HEK293 (cell line): ENCODE measurements around the gene UCMA.

Experiments used
- CTCF ChIA-PET: fragments of 350-600 bp; formaldehyde crosslinking; extraction: SDS; loops from one replicate; lab custom pipeline; 2021; ENCODE audit warnings: antibody characterized with exemption; lab: Yijun Ruan, JAX
- POLR2A ChIA-PET: fragments of 300-600 bp; formaldehyde crosslinking; extraction: SDS; loops from one replicate; lab custom pipeline; 2020; ENCODE audit warnings: antibody characterized with exemption, inconsistent platforms; lab: Yijun Ruan, JAX
- H3K27ac ChIP-seq: fragments of 200-500 bp; sonication (Bioruptor generic); 2 replicates; pipeline ENCODE4 v1.5.1; 2014; ENCODE audit warnings: low read depth, low read length, control low read depth, inconsistent platforms; ENCODE audit errors: extremely low read depth
- H3K36me3 ChIP-seq, 2 experiments: fragments of 200-500 bp in 1 of 2; sonication (Bioruptor generic) in 1 of 2; 1 replicate in 1 of 2; 2 replicates in 1 of 2; pipeline ENCODE4 v1.5.1; 2014 to 2017; ENCODE audit warnings: inconsistent platforms in 2 of 2, low read length in 2 of 2; ENCODE audit not compliant: control insufficient read depth in 2 of 2, insufficient read depth in 1 of 2
- H3K4me1 ChIP-seq: fragments of 200-500 bp; sonication (Bioruptor generic); 2 replicates; pipeline ENCODE4 v1.5.1; 2014; ENCODE audit warnings: mild to moderate bottlenecking, low read length, inconsistent platforms; ENCODE audit not compliant: control insufficient read depth, insufficient read depth
- H3K4me3 ChIP-seq: 2 replicates; pipeline ENCODE4 v1.5.1; 2011; ENCODE audit warnings: low read depth, mild to moderate bottlenecking, control low read depth, low read length, moderate library complexity
- H3K9me3 ChIP-seq: fragments of 200-500 bp; sonication (Bioruptor generic); 2 replicates; pipeline ENCODE4 v1.5.1; 2014; ENCODE audit warnings: low read depth, low read length, inconsistent platforms; ENCODE audit not compliant: control insufficient read depth, insufficient read depth
- BCL11A ChIP-seq: fragments of 450-650 bp; formaldehyde crosslinking; IDR thresholded peaks from 2 replicates; pipeline ENCODE4 v1.5.1; 2016; ENCODE audit warnings: low read depth, missing biosample characterization, missing genetic modification characterization
- BCL11B ChIP-seq: fragments of 450-650 bp; formaldehyde crosslinking; IDR thresholded peaks from 2 replicates; pipeline ENCODE4 v1.5.1; 2016; ENCODE audit warnings: low read depth, missing biosample characterization, missing genetic modification characterization
- FEZF1 ChIP-seq: fragments of 450-650 bp; formaldehyde crosslinking; IDR thresholded peaks from 2 replicates; pipeline ENCODE4 v1.5.1; 2016; ENCODE audit warnings: missing biosample characterization, missing genetic modification characterization
- HOXA7 ChIP-seq: sonication (generic); formaldehyde crosslinking; IDR thresholded peaks from 2 replicates; pipeline ENCODE4 v1.8.1; 2022; ENCODE audit warnings: missing genetic modification reagents, borderline replicate concordance
- KLF16 ChIP-seq: fragments of 450-650 bp; formaldehyde crosslinking; IDR thresholded peaks from 2 replicates; pipeline ENCODE4 v1.5.1; 2017; ENCODE audit warnings: missing biosample characterization, missing genetic modification characterization
- ZFP69B ChIP-seq: fragments of 450-650 bp; formaldehyde crosslinking; IDR thresholded peaks from 2 replicates; pipeline ENCODE4 v1.5.1; 2016; ENCODE audit warnings: missing biosample characterization, missing genetic modification characterization
- ZNF133 ChIP-seq: fragments of 450-650 bp; formaldehyde crosslinking; IDR thresholded peaks from 2 replicates; pipeline ENCODE4 v1.5.1; 2016; ENCODE audit warnings: missing biosample characterization, missing genetic modification characterization
- ZNF138 ChIP-seq: fragments of 450-650 bp; formaldehyde crosslinking; IDR thresholded peaks from 2 replicates; pipeline ENCODE4 v1.5.1; 2016; ENCODE audit warnings: missing biosample characterization, missing genetic modification characterization, borderline replicate concordance
- ZNF155 ChIP-seq: fragments of 450-650 bp; formaldehyde crosslinking; IDR thresholded peaks from 2 replicates; pipeline ENCODE4 v1.5.1; 2016; ENCODE audit warnings: missing biosample characterization, missing genetic modification characterization
- ZNF169 ChIP-seq: fragments of 450-650 bp; formaldehyde crosslinking; IDR thresholded peaks from 2 replicates; pipeline ENCODE4 v1.5.1; 2016; ENCODE audit warnings: missing biosample characterization, missing genetic modification characterization
- ZNF24 ChIP-seq: fragments of 450-650 bp; formaldehyde crosslinking; IDR thresholded peaks from 2 replicates; pipeline ENCODE4 v1.5.1; 2016; ENCODE audit warnings: missing biosample characterization, missing genetic modification characterization
- ZNF302 ChIP-seq: fragments of 450-650 bp; formaldehyde crosslinking; IDR thresholded peaks from 2 replicates; pipeline ENCODE4 v1.5.1; 2016; ENCODE audit warnings: missing biosample characterization, missing genetic modification characterization, low read depth
- ZNF416 ChIP-seq: fragments of 450-650 bp; formaldehyde crosslinking; IDR thresholded peaks from 2 replicates; pipeline ENCODE4 v1.5.1; 2016; ENCODE audit warnings: missing biosample characterization, missing genetic modification characterization
- ZNF48 ChIP-seq: fragments of 450-650 bp; formaldehyde crosslinking; IDR thresholded peaks from 2 replicates; pipeline ENCODE4 v1.5.1; 2016; ENCODE audit warnings: missing biosample characterization, missing genetic modification characterization
- ZNF510 ChIP-seq: fragments of 450-650 bp; formaldehyde crosslinking; IDR thresholded peaks from 2 replicates; pipeline ENCODE4 v1.5.1; 2018; ENCODE audit warnings: mild to moderate bottlenecking, missing genetic modification characterization, missing biosample characterization; ENCODE audit not compliant: insufficient replicate concordance
- ZNF555 ChIP-seq: fragments of 450-650 bp; formaldehyde crosslinking; conservative IDR thresholded peaks from 2 replicates; pipeline ENCODE4 v1.5.1; 2017; ENCODE audit warnings: missing biosample characterization, mild to moderate bottlenecking, missing genetic modification characterization, inconsistent platforms
- ZNF596 ChIP-seq: fragments of 450-650 bp; IDR thresholded peaks from 2 replicates; pipeline ENCODE4 v1.5.0; 2018; ENCODE audit warnings: missing biosample characterization, mild to moderate bottlenecking, missing genetic modification characterization, moderate library complexity
- ZNF654 ChIP-seq: fragments of 450-650 bp; formaldehyde crosslinking; IDR thresholded peaks from 2 replicates; pipeline ENCODE4 v1.5.1; 2016; ENCODE audit warnings: low read depth, missing biosample characterization, missing genetic modification characterization
- ZNF830 ChIP-seq: fragments of 450-650 bp; IDR thresholded peaks from 2 replicates; pipeline ENCODE4 v1.5.0; 2018; ENCODE audit warnings: missing biosample characterization, missing genetic modification characterization, low read depth, mild to moderate bottlenecking, moderate library complexity
- ZSCAN16 ChIP-seq: fragments of 450-650 bp; formaldehyde crosslinking; IDR thresholded peaks from 2 replicates; pipeline ENCODE4 v1.5.1; 2016; ENCODE audit warnings: missing biosample characterization, missing genetic modification characterization
- TF ChIP-seq, protein P1 (sequence below): fragments of 450-650 bp; formaldehyde crosslinking; IDR thresholded peaks from 2 replicates; pipeline ENCODE4 v1.5.1; 2016; ENCODE audit warnings: missing biosample characterization, missing genetic modification characterization
- TF ChIP-seq, protein P2 (sequence below): fragments of 450-650 bp; formaldehyde crosslinking; IDR thresholded peaks from 2 replicates; pipeline ENCODE4 v1.5.1; 2017; ENCODE audit warnings: missing biosample characterization, missing genetic modification characterization
- TF ChIP-seq, protein P3 (sequence below): fragments of 450-650 bp; formaldehyde crosslinking; IDR thresholded peaks from 2 replicates; pipeline ENCODE4 v1.5.1; 2016; ENCODE audit warnings: missing biosample characterization, missing genetic modification characterization
- TF ChIP-seq, protein P4 (sequence below): fragments of 450-650 bp; IDR thresholded peaks from 2 replicates; pipeline ENCODE4 v1.5.1; 2018; ENCODE audit warnings: missing biosample characterization, mild to moderate bottlenecking, missing genetic modification characterization
- TF ChIP-seq, protein P5 (sequence below): fragments of 450-650 bp; formaldehyde crosslinking; IDR thresholded peaks from 2 replicates; pipeline ENCODE4 v1.5.1; 2016; ENCODE audit warnings: missing biosample characterization, missing genetic modification characterization
- TF ChIP-seq, protein P6 (sequence below): fragments of 450-650 bp; formaldehyde crosslinking; IDR thresholded peaks from 2 replicates; pipeline ENCODE4 v1.5.1; 2016; ENCODE audit warnings: missing biosample characterization, missing genetic modification characterization

Gene UCMA

DNA sequence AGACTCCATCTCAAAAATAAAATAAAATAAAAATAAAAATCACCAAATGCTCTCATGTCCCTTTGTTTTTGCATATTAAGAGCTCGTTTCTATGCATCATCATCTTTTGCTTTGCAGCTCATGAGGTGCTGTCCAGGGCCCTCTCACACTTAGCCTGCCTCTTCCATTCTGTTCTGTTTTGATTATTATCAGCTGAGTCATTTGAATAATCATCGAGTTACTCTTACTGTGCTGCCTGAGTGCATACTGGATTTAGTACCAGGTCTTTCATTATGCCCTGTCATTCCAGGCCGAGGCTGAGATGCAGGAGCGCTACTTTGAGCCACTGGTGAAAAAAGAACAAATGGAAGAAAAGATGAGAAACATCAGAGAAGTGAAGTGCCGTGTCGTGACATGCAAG lies 33.0 kb downstream of the UCMA start:
- Histone ChIP-seq H3K4me1 (no peaks in the 10 kb centered on the region), H3K4me3 (no peak overlapping the region), H3K27ac (no peak overlapping the region), H3K9me3 (no peaks in the 10 kb centered on the region), H3K36me3 (peaks cover 41 to 93% of the 10 kb centered on the region in 2 experiments)
- CTCF ChIA-PET = no interaction called here
- no peak for TF ChIP-seq ZNF138
- no peak for TF ChIP-seq BCL11B
- no peak for TF ChIP-seq ZNF510 (tag by site-specific recombination)
- no peak for TF ChIP-seq ZNF48 (tag by site-specific recombination)
- TF ChIP-seq, protein P1, sequence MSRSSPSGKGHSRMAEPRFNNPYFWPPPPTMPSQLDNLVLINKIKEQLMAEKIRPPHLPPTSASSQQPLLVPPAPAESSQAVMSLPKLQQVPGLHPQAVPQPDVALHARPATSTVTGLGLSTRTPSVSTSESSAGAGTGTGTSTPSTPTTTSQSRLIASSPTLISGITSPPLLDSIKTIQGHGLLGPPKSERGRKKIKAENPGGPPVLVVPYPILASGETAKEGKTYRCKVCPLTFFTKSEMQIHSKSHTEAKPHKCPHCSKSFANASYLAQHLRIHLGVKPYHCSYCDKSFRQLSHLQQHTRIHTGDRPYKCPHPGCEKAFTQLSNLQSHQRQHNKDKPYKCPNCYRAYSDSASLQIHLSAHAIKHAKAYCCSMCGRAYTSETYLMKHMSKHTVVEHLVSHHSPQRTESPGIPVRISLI (tag by site-specific recombination) = no peak
- TF ChIP-seq ZFP69B = no peak
- TF ChIP-seq ZNF596 = no peak
- POLR2A ChIA-PET = no interaction called here

DNA sequence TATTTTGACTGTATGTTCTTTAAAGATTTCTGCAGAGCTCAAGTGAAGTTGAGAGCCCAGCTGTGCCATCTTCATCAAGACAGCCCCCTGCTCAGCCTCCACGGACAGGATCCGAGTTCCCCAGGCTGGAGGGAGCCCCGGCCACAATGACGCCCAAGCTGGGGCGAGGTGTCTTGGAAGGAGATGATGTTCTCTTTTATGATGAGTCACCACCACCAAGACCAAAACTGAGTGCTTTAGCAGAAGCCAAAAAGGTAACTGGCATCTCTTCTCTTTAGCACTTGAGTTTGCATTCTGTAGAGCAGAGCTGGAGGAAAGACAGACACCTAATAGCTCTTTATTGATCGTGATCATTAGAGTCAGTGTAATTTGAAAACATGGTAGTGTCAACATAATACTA lies 39.2 kb downstream of the UCMA start:
- CTCF ChIA-PET = interaction anchor here (1.3 kb wide), 1 partner anchor 11 kb away, joined by 4 read pairs; no protein-coding TSS in a partner anchor
- H3K27ac ChIP-seq = no peak overlapping the region
- POLR2A ChIA-PET = no interaction called here
- H3K36me3 ChIP-seq = peaks cover 62 to 97% of the 10 kb centered on the region in 2 experiments
- no peak overlapping the region for H3K4me3 ChIP-seq
- no peaks in the 10 kb centered on the region for H3K4me1 ChIP-seq
- H3K9me3 ChIP-seq = no peaks in the 10 kb centered on the region
- TF ChIP-seq ZNF169 (tag by site-specific recombination) (no peak), ZNF654 (tag by site-specific recombination) (no peak), KLF16 (tag by site-specific recombination) (no peak), ZNF138 (no peak), ZNF24 (tag by site-specific recombination) (no peak), ZNF416 (no peak), ZNF555 (tag by site-specific recombination) (no peak)
- TF ChIP-seq, protein P2, sequence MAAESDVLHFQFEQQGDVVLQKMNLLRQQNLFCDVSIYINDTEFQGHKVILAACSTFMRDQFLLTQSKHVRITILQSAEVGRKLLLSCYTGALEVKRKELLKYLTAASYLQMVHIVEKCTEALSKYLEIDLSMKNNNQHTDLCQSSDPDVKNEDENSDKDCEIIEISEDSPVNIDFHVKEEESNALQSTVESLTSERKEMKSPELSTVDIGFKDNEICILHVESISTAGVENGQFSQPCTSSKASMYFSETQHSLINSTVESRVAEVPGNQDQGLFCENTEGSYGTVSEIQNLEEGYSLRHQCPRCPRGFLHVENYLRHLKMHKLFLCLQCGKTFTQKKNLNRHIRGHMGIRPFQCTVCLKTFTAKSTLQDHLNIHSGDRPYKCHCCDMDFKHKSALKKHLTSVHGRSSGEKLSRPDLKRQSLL (tag by site-specific recombination) = no peak
- TF ChIP-seq, all 188 proteins: peak for 0

DNA sequence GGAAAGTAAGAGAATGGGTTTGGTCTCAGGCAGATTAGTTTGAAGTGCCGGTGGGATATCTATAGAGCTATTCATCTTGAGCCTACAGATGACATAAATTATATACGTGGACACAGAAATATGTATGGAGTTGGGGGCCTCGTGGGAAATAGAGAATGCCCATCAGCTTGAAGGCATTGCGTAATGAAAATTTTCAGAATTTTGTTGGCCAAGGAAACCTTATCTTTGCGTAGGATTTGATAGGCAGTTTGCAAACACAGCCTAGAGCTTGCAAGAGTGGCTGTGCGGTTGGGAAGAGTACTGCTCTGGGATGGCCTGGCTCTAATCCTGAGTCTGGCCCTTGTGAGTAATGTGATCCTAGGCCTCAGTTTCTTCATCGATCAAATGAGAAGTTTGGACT lies 40.5 kb downstream of the UCMA start:
- CTCF ChIA-PET = interaction anchor here (0.8 to 1.3 kb wide), 2 partner anchors 12 to 13 kb away, joined by 4 to 5 read pairs; no protein-coding TSS in a partner anchor
- Histone ChIP-seq H3K9me3 (no peaks in the 10 kb centered on the region), H3K4me3 (no peak overlapping the region), H3K36me3 (peaks cover 67 to 97% of the 10 kb centered on the region in 2 experiments), H3K27ac (no peak overlapping the region), H3K4me1 (no peaks in the 10 kb centered on the region)
- POLR2A ChIA-PET = interaction anchor here (0.6 kb wide), 1 partner anchor 13 kb away, joined by 4 read pairs; no protein-coding TSS in a partner anchor
- TF ChIP-seq BCL11A (tag by site-specific recombination) (no peak), BCL11B (no peak), ZNF302 (tag by site-specific recombination) (no peak), ZNF138 (no peak), ZNF155 (tag by site-specific recombination) (no peak), KLF16 (tag by site-specific recombination) (no peak), ZSCAN16 (tag by site-specific recombination) (no peak), ZNF133 (tag by site-specific recombination) (no peak), ZNF830 (tag by site-specific recombination) (no peak), FEZF1 (tag by site-specific recombination) (no peak), HOXA7 (CRISPR knock-in tag) (no peak)
- TF ChIP-seq, protein P3, sequence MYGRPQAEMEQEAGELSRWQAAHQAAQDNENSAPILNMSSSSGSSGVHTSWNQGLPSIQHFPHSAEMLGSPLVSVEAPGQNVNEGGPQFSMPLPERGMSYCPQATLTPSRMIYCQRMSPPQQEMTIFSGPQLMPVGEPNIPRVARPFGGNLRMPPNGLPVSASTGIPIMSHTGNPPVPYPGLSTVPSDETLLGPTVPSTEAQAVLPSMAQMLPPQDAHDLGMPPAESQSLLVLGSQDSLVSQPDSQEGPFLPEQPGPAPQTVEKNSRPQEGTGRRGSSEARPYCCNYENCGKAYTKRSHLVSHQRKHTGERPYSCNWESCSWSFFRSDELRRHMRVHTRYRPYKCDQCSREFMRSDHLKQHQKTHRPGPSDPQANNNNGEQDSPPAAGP (tag by site-specific recombination) = no peak
- TF ChIP-seq, protein P4, sequence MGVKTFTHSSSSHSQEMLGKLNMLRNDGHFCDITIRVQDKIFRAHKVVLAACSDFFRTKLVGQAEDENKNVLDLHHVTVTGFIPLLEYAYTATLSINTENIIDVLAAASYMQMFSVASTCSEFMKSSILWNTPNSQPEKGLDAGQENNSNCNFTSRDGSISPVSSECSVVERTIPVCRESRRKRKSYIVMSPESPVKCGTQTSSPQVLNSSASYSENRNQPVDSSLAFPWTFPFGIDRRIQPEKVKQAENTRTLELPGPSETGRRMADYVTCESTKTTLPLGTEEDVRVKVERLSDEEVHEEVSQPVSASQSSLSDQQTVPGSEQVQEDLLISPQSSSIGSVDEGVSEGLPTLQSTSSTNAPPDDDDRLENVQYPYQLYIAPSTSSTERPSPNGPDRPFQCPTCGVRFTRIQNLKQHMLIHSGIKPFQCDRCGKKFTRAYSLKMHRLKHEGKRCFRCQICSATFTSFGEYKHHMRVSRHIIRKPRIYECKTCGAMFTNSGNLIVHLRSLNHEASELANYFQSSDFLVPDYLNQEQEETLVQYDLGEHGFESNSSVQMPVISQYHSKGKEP (tag by site-specific recombination) = no peak
- TF ChIP-seq, protein P5, sequence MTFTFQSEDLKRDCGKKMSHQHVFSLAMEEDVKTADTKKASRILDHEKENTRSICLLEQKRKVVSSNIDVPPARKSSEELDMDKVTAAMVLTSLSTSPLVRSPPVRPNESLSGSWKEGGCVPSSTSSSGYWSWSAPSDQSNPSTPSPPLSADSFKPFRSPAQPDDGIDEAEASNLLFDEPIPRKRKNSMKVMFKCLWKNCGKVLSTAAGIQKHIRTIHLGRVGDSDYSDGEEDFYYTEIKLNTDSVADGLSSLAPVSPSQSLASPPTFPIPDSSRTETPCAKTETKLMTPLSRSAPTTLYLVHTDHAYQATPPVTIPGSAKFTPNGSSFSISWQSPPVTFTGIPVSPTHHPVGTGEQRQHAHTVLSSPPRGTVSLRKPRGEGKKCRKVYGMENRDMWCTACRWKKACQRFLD (tag by site-specific recombination) = no peak
- TF ChIP-seq, protein P6, sequence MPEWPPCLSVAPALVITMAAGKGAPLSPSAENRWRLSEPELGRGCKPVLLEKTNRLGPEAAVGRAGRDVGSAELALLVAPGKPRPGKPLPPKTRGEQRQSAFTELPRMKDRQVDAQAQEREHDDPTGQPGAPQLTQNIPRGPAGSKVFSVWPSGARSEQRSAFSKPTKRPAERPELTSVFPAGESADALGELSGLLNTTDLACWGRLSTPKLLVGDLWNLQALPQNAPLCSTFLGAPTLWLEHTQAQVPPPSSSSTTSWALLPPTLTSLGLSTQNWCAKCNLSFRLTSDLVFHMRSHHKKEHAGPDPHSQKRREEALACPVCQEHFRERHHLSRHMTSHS (tag by site-specific recombination) = no peak
